B cell (primary cell): Measurements from ENCODE around the gene PINLYP.

Source experiments
- EZH2 ChIP-seq: IDR thresholded peaks from 2 replicates; pipeline ENCODE4 v1.6.1; 2012; ENCODE audit warnings: borderline replicate concordance, low read depth, mild to moderate bottlenecking, moderate library complexity, low read length; ENCODE audit not compliant: insufficient read depth, poor library complexity, severe bottlenecking
- TF ChIP-seq, protein P1 (sequence below): fragments of 200-600 bp; IDR thresholded peaks from one replicate; pipeline ENCODE4 v1.8.0; 2022; ENCODE audit warnings: antibody characterized with exemption, mild to moderate bottlenecking

GRCh38 chr19:43563816-43564457, 11.7 kb upstream of the PINLYP start:
- TF ChIP-seq, protein P1, sequence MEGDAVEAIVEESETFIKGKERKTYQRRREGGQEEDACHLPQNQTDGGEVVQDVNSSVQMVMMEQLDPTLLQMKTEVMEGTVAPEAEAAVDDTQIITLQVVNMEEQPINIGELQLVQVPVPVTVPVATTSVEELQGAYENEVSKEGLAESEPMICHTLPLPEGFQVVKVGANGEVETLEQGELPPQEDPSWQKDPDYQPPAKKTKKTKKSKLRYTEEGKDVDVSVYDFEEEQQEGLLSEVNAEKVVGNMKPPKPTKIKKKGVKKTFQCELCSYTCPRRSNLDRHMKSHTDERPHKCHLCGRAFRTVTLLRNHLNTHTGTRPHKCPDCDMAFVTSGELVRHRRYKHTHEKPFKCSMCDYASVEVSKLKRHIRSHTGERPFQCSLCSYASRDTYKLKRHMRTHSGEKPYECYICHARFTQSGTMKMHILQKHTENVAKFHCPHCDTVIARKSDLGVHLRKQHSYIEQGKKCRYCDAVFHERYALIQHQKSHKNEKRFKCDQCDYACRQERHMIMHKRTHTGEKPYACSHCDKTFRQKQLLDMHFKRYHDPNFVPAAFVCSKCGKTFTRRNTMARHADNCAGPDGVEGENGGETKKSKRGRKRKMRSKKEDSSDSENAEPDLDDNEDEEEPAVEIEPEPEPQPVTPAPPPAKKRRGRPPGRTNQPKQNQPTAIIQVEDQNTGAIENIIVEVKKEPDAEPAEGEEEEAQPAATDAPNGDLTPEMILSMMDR, result no peak
- no peak for TF ChIP-seq EZH2
